Midbrain (tissue), 1 donor: Measurements from ENCODE around the gene FAM222B.

Experiments
- DNase-seq: peaks from one replicate; lab custom pipeline; 2025; lab: John Stamatoyannopoulos, UW

Gene FAM222B

DNA sequence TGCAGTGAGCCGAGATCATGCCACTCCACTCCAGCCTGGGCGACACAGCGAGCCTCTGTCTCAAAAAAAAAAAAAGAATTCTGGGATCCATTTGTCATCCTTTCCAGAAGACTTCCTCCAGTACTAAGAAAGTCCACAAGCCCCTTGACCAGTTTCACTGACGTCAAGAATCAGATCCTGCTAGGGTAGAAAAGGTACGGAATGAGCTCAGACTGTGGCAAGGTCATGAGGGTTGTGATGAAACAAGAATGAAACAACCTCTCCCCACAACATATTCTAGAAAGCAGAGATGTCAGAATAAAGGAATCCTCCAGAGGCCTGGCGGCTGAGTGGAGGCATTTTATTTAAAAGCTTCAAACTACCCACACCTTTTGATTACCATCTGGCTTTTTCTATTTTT is 68.9 kb downstream of the FAM222B start:
- DNase-seq: no peak

DNA sequence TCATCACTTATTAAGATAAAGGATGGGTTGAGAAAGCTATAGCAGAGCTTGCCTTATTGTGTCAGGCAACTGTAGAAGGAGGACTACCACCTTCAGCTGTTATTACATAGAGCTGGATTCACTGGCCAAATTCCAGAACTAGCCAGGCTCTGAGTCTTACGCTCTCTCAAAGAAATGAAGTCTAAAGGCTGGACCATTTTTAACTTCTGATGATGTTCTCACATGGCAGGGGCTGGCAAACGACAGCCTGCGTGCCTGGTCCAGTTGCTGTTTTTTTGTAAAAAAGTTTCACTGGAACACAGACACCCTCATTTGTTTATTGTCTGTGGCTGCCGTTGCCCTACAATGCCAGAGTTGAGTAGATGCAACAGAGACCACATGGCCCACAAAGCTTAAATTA is 77.6 kb downstream of the FAM222B start:
- peak; percentile 36 for DNase-seq

- peak; percentile 80 for DNase-seq
Measured at GRCh38 chr17:28763804-28764266, 78.8 kb downstream of the FAM222B start.

GRCh38 chr17:28763137-28763799 is 79.3 kb downstream of the FAM222B start:
- no peak for DNase-seq

- DNase-seq: peak; percentile 32
Measured at GRCh38 chr17:28760601-28761562, 81.7 kb downstream of the FAM222B start.

- no peak for DNase-seq
Measured at GRCh38 chr17:28759256-28759865, 83.2 kb downstream of the FAM222B start.

DNA sequence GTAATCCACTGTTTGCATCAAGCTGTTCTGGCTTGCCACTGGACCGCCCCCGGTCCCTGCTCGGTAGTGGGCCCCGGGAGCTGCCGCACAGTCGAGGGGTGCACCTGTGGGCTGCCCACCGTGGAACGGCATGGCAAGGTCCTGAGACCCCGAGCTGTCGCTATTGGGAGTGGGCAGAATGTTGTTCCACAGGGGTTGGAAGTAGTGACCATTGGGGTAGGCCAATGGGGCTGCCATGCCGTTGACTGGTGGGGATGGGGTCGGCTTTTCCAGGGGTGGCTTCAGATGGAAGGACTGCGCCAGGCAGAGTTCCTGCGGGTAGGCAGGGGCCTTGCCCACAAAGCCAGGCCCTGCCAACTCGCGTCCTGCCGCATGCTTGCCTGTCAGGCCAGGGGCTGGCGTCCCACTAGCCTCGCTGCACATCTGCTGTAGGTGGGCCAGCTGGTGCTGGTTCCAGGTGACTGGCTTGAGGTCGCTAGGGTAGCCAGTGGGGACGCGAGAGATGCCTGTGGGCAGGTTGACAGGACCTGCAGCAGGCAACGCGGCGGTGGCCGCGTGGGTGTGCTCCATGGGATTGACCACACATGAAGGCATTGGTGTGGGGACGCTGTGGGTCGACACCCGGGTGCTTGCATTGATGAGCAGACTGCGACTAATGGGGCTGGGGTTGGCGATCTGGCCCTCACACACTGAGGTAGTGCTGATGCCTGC is 84.0 kb downstream of the FAM222B start:
- no peak for DNase-seq

DNA sequence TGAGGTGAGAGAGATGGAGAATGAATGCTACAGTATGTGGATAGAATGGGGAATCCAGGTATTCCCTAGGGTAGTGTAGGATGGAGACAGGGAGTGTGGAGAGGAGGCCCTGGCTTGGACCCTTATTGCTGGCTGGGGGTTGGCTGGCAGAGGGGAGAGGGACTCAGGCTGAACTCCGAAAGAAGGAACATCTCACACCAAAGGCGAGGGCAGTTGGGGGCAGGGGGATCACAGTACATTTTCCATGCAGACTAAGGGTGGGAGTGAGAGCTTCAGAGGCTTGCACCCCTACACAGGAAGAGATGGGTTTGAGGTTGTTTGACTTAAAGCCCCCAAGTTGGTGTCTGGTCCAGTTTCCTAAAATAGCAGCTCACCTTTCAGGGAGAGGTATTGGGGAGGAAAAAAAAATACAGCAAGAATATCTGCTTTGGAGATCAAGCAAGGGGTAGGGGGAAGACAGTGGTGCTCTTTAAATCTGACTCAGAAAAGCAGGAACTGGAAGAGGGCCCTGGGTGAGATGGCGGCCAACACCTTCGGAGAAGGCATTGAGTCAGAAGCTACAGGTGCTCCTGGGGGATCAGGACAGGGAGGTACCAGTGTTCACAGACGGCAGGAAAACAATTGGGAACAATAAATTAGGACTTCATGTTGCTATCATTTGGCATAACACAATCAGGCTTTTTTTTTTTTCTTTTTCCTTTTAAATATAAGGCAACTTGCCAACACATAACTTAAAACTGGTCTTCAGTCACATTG is 86.4 kb downstream of the FAM222B start:
- no peak for DNase-seq

DNA sequence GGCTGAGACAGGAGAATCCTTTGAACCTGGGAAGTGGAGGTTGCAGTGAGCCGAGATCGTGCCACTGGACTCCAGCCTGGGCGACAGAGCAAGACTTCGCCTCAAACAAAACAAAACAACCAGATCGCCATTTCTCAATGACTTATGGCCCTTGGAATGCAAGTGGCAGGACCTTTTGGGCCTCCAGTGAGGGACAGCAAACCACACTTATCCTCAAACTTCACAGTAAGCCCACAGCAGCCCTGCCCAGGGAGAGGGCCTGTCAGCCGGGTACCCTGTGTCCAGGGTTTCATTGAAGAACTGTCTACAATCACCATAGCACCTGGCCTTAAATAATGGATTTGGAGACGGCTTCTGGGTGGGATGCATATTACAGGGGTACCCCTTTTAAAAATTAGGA is 87.1 kb downstream of the FAM222B start:
- DNase-seq: no peak

DNA sequence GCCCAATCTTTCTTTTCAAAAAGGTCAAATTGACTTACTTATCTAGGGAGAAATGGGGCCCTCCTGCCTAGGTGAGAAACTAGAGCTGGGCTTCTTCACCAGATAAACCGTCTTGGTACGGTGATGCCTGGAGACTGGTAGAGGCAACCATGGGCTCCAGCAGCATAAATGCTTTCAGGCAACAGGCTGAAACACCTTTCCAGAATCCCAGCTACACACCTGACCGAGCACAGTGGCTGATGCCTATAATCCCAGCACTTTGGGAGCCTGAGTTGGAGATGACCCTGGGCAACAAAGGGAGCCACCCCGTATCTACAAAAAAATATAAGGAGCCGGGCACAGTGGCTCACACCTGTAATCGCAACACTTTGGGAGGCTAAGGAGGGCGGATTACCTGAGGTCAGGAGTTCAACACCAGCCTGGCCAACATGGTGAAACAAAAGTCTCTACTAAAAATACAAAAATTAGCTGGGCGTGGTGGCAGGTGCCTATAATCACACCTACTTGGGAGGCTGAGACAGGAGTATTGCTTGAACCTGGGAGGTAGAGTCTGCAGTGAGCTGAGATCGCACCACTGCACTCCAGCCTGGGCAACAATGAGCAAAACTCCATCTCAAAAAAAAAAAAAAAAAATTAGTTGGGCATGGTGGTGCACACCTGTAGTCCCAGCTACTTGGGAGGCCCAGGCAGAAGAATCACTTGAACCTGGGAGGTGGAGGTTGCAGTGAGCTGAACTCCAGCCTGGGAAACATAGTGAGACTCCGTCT is 90.8 kb downstream of the FAM222B start:
- no peak for DNase-seq

DNA sequence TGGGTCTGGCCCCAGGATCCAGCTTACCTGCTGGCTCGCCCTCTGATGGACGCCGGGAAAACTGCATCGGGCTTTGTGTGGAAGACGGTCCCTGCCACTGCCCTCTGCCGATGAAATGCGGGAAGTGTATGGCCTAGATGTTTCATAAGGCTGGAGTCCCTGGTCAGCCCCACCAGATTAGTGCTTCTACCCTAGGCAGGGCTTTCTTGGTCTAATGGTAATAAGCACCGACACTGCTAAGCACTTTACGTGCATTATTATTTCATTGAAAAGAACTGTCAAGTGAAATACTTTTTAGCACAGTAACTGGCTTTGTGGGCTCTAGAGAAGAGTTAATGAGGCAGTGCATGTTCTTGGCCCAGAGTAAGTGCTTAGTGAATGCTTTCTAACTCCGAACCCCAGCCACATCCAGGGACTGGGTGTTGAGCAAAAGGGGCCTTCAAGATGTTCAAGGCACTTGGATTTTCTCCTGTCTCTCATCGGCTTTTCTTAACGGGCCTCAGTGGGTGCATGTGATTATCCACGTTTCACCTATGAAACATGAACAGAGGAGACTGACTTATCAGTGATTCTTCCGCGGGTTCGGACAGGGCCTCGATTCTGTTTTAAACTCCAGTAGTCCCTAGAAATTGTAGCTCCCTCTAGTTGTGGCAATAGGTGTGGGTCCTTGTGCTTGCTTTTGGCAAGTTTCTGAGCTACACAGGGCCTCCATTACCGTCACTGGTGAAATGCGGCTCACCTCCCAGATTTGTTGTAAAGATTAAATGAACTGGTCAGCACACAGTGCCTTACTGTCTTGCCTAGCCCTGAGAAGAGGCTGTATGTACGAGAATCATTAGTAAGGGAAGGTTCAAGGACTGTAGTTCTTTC is 92.2 kb downstream of the FAM222B start:
- DNase-seq: peak; percentile 92

GRCh38 chr17:28749516-28750177 is 92.9 kb downstream of the FAM222B start:
- no peak for DNase-seq

DNA sequence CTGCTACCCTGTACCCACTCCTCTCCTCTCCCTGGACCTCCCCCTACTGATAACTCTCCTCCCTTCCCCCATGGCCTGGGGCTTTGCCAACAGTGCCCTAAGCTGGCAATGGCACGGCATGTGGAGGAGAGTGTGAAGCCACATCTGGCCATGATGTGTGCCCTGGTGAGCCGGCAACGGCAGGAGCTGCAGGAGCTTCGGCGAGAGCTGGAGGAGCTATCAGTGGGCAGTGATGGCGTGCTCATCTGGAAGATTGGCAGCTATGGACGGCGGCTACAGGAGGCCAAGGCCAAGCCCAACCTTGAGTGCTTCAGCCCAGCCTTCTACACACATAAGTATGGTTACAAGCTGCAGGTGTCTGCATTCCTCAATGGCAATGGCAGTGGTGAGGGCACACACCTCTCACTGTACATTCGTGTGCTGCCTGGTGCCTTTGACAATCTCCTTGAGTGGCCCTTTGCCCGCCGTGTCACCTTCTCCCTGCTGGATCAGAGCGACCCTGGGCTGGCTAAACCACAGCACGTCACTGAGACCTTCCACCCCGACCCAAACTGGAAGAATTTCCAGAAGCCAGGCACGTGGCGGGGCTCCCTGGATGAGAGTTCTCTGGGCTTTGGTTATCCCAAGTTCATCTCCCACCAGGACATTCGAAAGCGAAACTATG is 93.6 kb downstream of the FAM222B start:
- DNase-seq: no peak

- DNase-seq: no peak
Measured at GRCh38 chr17:28747801-28748750, 94.5 kb downstream of the FAM222B start.

GRCh38 chr17:28747051-28747691 is 95.4 kb downstream of the FAM222B start:
- peak; percentile 62 for DNase-seq

DNA sequence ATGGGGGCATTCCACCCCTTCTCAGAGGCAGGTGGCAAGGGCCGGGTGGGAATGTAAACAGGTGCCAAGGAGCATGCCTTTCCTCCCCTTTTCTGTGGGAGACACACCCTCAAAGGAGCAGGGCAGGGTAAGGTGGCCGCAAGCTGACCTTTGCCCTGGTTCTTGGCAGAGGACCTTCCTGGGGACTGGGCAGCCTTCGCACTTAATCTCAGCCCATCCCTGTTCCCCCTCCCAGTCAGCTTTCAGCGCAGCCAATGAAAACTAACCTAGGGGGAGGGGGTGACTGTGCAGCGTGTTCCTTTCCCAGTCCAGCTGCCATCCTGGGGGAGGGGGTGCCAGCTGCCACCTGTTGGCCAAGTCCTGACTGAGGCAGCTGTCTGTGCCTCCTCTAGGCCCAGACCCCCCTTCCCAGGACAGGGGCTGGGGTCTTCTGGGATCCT is 96.0 kb downstream of the FAM222B start:
- peak; percentile 76 for DNase-seq
